ENCODE data around the gene ATP2B2. TPM values are rescaled to one million over a fixed set of nuclear protein-coding genes. Genes with fewer than 3 reads are reported as not detected.

Gene ATP2B2
- polyA plus RNA-seq, 1 experiment = not detected

GRCh38 chr3:10333349-10333650, 172.1 kb downstream of the ATP2B2 start:
- DNase-seq (ENCODE audit: low read depth) = no peak
- no peak for TF ChIP-seq CTCF (IDR thresholded peaks at IDR 0.05; ENCODE audit: insufficient read depth, low read depth, low read length)
- no peaks in the 10 kb centered on the region for H3K36me3 ChIP-seq (ENCODE audit: control insufficient read depth, insufficient read depth, low read length)
- peaks cover 16% of the 10 kb centered on the region for H3K27me3 ChIP-seq (ENCODE audit: control insufficient read depth, insufficient read depth, low read length)
- ChIA-PET CTCF (interaction anchor here (2.2 kb wide), 1 partner anchor 11 kb away, joined by 16 read pairs; no protein-coding TSS in a partner anchor), POLR2A (no interaction called here)
- H3K4me3 ChIP-seq (ENCODE audit: low read depth, low read length) = no peak overlapping the region

GRCh38 chr3:10332481-10333348, 172.7 kb downstream of the ATP2B2 start:
- ChIA-PET POLR2A (no interaction called here), CTCF (no interaction called here)
- no peak for TF ChIP-seq CTCF (IDR thresholded peaks at IDR 0.05; ENCODE audit: insufficient read depth, low read depth, low read length)
- Histone ChIP-seq H3K4me3 (ENCODE audit: low read depth, low read length) (no peak overlapping the region), H3K36me3 (ENCODE audit: control insufficient read depth, insufficient read depth, low read length) (no peaks in the 10 kb centered on the region), H3K27me3 (ENCODE audit: control insufficient read depth, insufficient read depth, low read length) (peaks cover 18% of the 10 kb centered on the region)
- DNase-seq (ENCODE audit: low read depth) = no peak

- CTCF ChIA-PET = interaction anchor here (2.4 kb wide), 2 partner anchors 12 to 408 kb away, joined by 8 to 9 read pairs; no protein-coding TSS in a partner anchor
- Histone ChIP-seq H3K27me3 (ENCODE audit: control insufficient read depth, insufficient read depth, low read length) (peaks cover 22% of the 10 kb centered on the region), H3K4me3 (ENCODE audit: low read depth, low read length) (no peak overlapping the region), H3K36me3 (ENCODE audit: control insufficient read depth, insufficient read depth, low read length) (no peaks in the 10 kb centered on the region)
- POLR2A ChIA-PET = no interaction called here
- DNase-seq (ENCODE audit: low read depth) = no peak
- no peak for TF ChIP-seq CTCF (IDR thresholded peaks at IDR 0.05; ENCODE audit: insufficient read depth, low read depth, low read length)
Measured at GRCh38 chr3:10331320-10331719, 174.1 kb downstream of the ATP2B2 start.

GRCh38 chr3:10330319-10330718, 175.1 kb downstream of the ATP2B2 start:
- peaks cover 25% of the 10 kb centered on the region for H3K27me3 ChIP-seq (ENCODE audit: control insufficient read depth, insufficient read depth, low read length)
- TF ChIP-seq CTCF (IDR thresholded peaks at IDR 0.05; ENCODE audit: insufficient read depth, low read depth, low read length) = no peak
- POLR2A ChIA-PET = no interaction called here
- CTCF ChIA-PET = interaction anchor here (2.4 kb wide), 2 partner anchors 13 to 409 kb away, joined by 8 to 9 read pairs; no protein-coding TSS in a partner anchor
- no peak for DNase-seq (ENCODE audit: low read depth)
- no peaks in the 10 kb centered on the region for H3K36me3 ChIP-seq (ENCODE audit: control insufficient read depth, insufficient read depth, low read length)
- no peak overlapping the region for H3K4me3 ChIP-seq (ENCODE audit: low read depth, low read length)

GRCh38 chr3:10329495-10330015, 175.8 kb downstream of the ATP2B2 start:
- Histone ChIP-seq H3K27me3 (ENCODE audit: control insufficient read depth, insufficient read depth, low read length) (peaks cover 25% of the 10 kb centered on the region), H3K36me3 (ENCODE audit: control insufficient read depth, insufficient read depth, low read length) (no peaks in the 10 kb centered on the region), H3K4me3 (ENCODE audit: low read depth, low read length) (no peak overlapping the region)
- no peak for TF ChIP-seq CTCF (IDR thresholded peaks at IDR 0.05; ENCODE audit: insufficient read depth, low read depth, low read length)
- ChIA-PET CTCF (interaction anchor here (2.4 kb wide), 2 partner anchors 14 to 410 kb away, joined by 8 to 9 read pairs; no protein-coding TSS in a partner anchor), POLR2A (no interaction called here)
- DNase-seq (ENCODE audit: low read depth) = no peak

Measured in BJ (cell line).